RWPE2 (cell line): ENCODE measurements around the gene CTLA4.

Source experiments
- ATAC-seq: fragments of 200-7000 bp; cut with Tn5 transposase; 3 replicates; pipeline ENCODE4 v1.9.1; 2021; ENCODE audit warnings: low read depth
- DNase-seq: peaks from one replicate; pipeline ENCODE4 v3.0.0-alpha.2; 2020; ENCODE audit warnings: low spot score
- H3K27ac ChIP-seq: fragments of 450-650 bp; 2 replicates; pipeline ENCODE4 v1.5.1; 2017; ENCODE audit warnings: mild to moderate bottlenecking; ENCODE audit not compliant: poor library complexity, severe bottlenecking
- H3K27me3 ChIP-seq: fragments of 250-450 bp; sonication (Bioruptor Pico); 2 replicates; pipeline ENCODE4 v1.5.1; 2021; ENCODE audit warnings: mild to moderate bottlenecking, moderate library complexity; ENCODE audit not compliant: insufficient read depth, poor library complexity, severe bottlenecking
- H3K36me3 ChIP-seq: fragments of 250-450 bp; sonication (Bioruptor Pico); 2 replicates; pipeline ENCODE4 v1.5.1; 2020; ENCODE audit warnings: low read depth, mild to moderate bottlenecking, moderate library complexity
- H3K4me1 ChIP-seq: fragments of 250-450 bp; sonication (Bioruptor Pico); 2 replicates; pipeline ENCODE4 v1.5.1; 2021; ENCODE audit warnings: mild to moderate bottlenecking, moderate library complexity; ENCODE audit not compliant: insufficient read depth, poor library complexity, severe bottlenecking
- H3K4me3 ChIP-seq: fragments of 250-450 bp; sonication (Bioruptor Pico); 2 replicates; pipeline ENCODE4 v1.5.1; 2021; ENCODE audit warnings: mild to moderate bottlenecking, moderate library complexity; ENCODE audit not compliant: severe bottlenecking
- H3K9me3 ChIP-seq: fragments of 250-450 bp; sonication (Bioruptor Pico); 2 replicates; pipeline ENCODE4 v1.5.1; 2021; ENCODE audit warnings: mild to moderate bottlenecking, moderate library complexity; ENCODE audit not compliant: severe bottlenecking
- CTCF ChIP-seq: fragments of 450-650 bp; IDR thresholded peaks from one replicate; pipeline ENCODE4 v1.5.1; 2017; ENCODE audit warnings: mild to moderate bottlenecking, moderate library complexity; ENCODE audit not compliant: poor library complexity, severe bottlenecking

The CTLA4 gene

GRCh38 chr2:203867561-203868200, at the start of gene CTLA4:
TSS of gene CTLA4 (plus strand) at chr2:203867771. CDS start at chr2:203867943, 172 bp downstream.
- Histone ChIP-seq H3K4me1 (no peaks in the 10 kb centered on the region), H3K27me3 (peaks cover 6% of the 10 kb centered on the region), H3K4me3 (no peak within 1 kb of the TSS), H3K9me3 (no peaks in the 10 kb centered on the region), H3K27ac (no peak within 1 kb of the TSS), H3K36me3 (no peaks in the 10 kb centered on the region)
- no peak for ATAC-seq
- DNase-seq: no peak
- TF ChIP-seq CTCF: no peak

GRCh38 chr2:203818656-203819055, 48.9 kb upstream of the CTLA4 start:
- H3K36me3 ChIP-seq: no peaks in the 10 kb centered on the region
- DNase-seq (no peak), ATAC-seq (no peak)
- no peak for TF ChIP-seq CTCF
- H3K27ac ChIP-seq: no peak overlapping the region
- H3K9me3 ChIP-seq: no peaks in the 10 kb centered on the region
- H3K27me3 ChIP-seq: no peaks in the 10 kb centered on the region
- no peak overlapping the region for H3K4me3 ChIP-seq
- no peaks in the 10 kb centered on the region for H3K4me1 ChIP-seq

GRCh38 chr2:203819434-203820133, 48.0 kb upstream of the CTLA4 start:
- H3K27me3 ChIP-seq: no peaks in the 10 kb centered on the region
- no peaks in the 10 kb centered on the region for H3K9me3 ChIP-seq
- H3K36me3 ChIP-seq: no peaks in the 10 kb centered on the region
- H3K4me3 ChIP-seq: no peak overlapping the region
- no peak overlapping the region for H3K27ac ChIP-seq
- ATAC-seq: no peak
- H3K4me1 ChIP-seq: no peaks in the 10 kb centered on the region
- no peak for DNase-seq
- TF ChIP-seq CTCF: no peak

- Histone ChIP-seq H3K36me3 (no peaks in the 10 kb centered on the region), H3K4me3 (no peak overlapping the region), H3K27ac (no peak overlapping the region), H3K9me3 (no peaks in the 10 kb centered on the region), H3K27me3 (no peaks in the 10 kb centered on the region), H3K4me1 (no peaks in the 10 kb centered on the region)
- DNase-seq: no peak
- no peak for TF ChIP-seq CTCF
- ATAC-seq: no peak
Measured at GRCh38 chr2:203820969-203821368, 46.6 kb upstream of the CTLA4 start.

GRCh38 chr2:203822240-203822639, 45.3 kb upstream of the CTLA4 start:
- Histone ChIP-seq H3K36me3 (no peaks in the 10 kb centered on the region), H3K27ac (no peak overlapping the region), H3K4me3 (no peak overlapping the region), H3K9me3 (no peaks in the 10 kb centered on the region), H3K27me3 (no peaks in the 10 kb centered on the region), H3K4me1 (no peaks in the 10 kb centered on the region)
- TF ChIP-seq CTCF: no peak
- DNase-seq: no peak
- ATAC-seq: no peak
